ENCODE measurements around the gene BICC1.

The BICC1 gene

DNA sequence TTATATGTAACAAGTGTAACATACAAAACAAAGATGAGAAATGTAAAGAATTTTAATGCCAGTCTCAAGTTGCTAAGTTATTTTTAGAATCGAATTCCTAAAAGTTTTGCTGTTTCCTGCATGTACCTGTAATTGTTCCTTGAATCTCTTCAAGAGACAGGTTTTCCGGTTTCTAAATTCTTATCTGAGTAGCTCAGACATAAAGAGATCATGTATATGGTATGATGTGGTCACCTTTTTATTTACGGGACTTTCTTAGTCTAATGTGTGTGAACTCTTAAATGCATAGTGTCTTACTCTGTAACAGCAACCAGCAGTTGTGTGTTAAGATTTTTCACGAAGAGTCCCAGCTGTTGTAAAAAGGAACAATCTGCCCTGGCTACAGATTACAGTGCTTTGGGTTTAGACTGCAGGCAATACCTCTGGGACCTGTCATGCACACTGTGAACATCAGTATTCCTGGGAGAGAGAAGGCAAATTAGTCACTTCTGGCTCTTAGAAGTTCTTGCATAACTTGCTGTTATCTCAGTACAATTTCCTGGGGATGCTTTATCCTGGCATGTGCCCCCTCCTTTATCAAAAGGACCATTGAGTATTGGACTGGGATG, 263.4 kb downstream of the BICC1 start:
- no peak for TF ChIP-seq EZH2 (IDR thresholded peaks at IDR 0.05; ENCODE audit: borderline replicate concordance, low read length)
- TF ChIP-seq, protein P1, sequence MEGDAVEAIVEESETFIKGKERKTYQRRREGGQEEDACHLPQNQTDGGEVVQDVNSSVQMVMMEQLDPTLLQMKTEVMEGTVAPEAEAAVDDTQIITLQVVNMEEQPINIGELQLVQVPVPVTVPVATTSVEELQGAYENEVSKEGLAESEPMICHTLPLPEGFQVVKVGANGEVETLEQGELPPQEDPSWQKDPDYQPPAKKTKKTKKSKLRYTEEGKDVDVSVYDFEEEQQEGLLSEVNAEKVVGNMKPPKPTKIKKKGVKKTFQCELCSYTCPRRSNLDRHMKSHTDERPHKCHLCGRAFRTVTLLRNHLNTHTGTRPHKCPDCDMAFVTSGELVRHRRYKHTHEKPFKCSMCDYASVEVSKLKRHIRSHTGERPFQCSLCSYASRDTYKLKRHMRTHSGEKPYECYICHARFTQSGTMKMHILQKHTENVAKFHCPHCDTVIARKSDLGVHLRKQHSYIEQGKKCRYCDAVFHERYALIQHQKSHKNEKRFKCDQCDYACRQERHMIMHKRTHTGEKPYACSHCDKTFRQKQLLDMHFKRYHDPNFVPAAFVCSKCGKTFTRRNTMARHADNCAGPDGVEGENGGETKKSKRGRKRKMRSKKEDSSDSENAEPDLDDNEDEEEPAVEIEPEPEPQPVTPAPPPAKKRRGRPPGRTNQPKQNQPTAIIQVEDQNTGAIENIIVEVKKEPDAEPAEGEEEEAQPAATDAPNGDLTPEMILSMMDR (IDR thresholded peaks at IDR 0.05; ENCODE audit: low read length), result no peak
- Histone ChIP-seq H3K36me3 (ENCODE audit: insufficient read depth, low read length) (no peaks in the 10 kb centered on the region), H3K9me2 (ENCODE audit: low read depth, low read length) (no peaks in the 10 kb centered on the region), H3K4me2 (ENCODE audit: low read length) (no peak overlapping the region), H3K27me3 (ENCODE audit: insufficient read depth, low read length) (no peaks in the 10 kb centered on the region), H3K79me2 (ENCODE audit: insufficient read depth, low read length) (no peaks in the 10 kb centered on the region), H3F3A (ENCODE audit: insufficient read depth, low read length) (no peaks in the 10 kb centered on the region), H3K27ac (ENCODE audit: low read depth, low read length, poor library complexity, severe bottlenecking) (no peak overlapping the region), H3K4me1 (ENCODE audit: insufficient read depth, low read length, severe bottlenecking) (no peaks in the 10 kb centered on the region), H3K9ac (ENCODE audit: low read length) (no peak overlapping the region), H3K4me3 (ENCODE audit: low read depth, low read length, poor library complexity, severe bottlenecking) (no peak overlapping the region), H3K9me3 (ENCODE audit: low read length) (no peaks in the 10 kb centered on the region), H2AFZ (ENCODE audit: low read length) (no peak overlapping the region), H4K20me1 (ENCODE audit: insufficient read depth, low read length) (no peaks in the 10 kb centered on the region)

DNA sequence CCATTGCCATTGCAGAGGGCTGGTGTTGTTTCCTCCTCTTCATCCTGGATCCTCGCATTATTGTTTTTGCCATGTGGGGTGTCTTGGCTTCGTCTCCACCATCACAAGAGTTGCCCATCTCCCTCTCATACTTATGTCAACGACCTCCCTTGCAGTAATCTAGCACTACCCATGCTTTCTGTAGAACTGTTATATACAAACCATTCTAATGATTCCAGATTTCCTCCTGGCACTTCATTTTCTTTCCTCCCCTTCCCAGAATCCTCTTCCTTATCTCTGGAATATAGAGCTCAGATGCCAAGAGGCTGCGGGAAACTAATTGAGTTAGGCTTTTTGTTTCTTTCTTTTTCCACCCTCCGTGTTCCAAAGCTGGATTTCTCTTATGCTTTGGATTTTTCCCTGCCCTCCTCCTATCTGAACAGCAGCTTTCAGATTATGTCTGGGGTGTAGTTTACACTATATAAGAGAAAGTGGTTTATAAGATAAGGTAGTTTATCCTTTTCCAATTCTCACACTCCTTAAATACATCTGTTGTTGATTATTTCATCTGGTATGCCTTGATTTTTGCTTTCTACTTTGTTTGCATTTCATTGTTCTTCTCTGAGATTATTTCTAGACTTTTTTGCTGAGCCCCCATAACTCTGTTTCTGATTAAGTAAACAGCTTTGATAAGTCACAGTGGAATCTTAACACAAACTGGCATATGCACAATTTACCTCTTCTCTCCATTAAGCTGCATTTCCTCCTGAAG, 264.1 kb downstream of the BICC1 start:
- Histone ChIP-seq H3K4me3 (ENCODE audit: low read depth, low read length, poor library complexity, severe bottlenecking) (no peak overlapping the region), H3K79me2 (ENCODE audit: insufficient read depth, low read length) (no peaks in the 10 kb centered on the region), H2AFZ (ENCODE audit: low read length) (no peak overlapping the region), H3K9ac (ENCODE audit: low read length) (no peak overlapping the region), H3K36me3 (ENCODE audit: insufficient read depth, low read length) (no peaks in the 10 kb centered on the region), H4K20me1 (ENCODE audit: insufficient read depth, low read length) (no peaks in the 10 kb centered on the region), H3F3A (ENCODE audit: insufficient read depth, low read length) (no peaks in the 10 kb centered on the region), H3K4me2 (ENCODE audit: low read length) (no peak overlapping the region), H3K9me3 (ENCODE audit: low read length) (no peaks in the 10 kb centered on the region), H3K27ac (ENCODE audit: low read depth, low read length, poor library complexity, severe bottlenecking) (no peak overlapping the region), H3K4me1 (ENCODE audit: insufficient read depth, low read length, severe bottlenecking) (no peaks in the 10 kb centered on the region), H3K9me2 (ENCODE audit: low read depth, low read length) (no peaks in the 10 kb centered on the region), H3K27me3 (ENCODE audit: insufficient read depth, low read length) (no peaks in the 10 kb centered on the region)
- TF ChIP-seq EZH2 (IDR thresholded peaks at IDR 0.05; ENCODE audit: borderline replicate concordance, low read length), result no peak
- TF ChIP-seq, protein P1 (IDR thresholded peaks at IDR 0.05; ENCODE audit: low read length), result no peak

DNA sequence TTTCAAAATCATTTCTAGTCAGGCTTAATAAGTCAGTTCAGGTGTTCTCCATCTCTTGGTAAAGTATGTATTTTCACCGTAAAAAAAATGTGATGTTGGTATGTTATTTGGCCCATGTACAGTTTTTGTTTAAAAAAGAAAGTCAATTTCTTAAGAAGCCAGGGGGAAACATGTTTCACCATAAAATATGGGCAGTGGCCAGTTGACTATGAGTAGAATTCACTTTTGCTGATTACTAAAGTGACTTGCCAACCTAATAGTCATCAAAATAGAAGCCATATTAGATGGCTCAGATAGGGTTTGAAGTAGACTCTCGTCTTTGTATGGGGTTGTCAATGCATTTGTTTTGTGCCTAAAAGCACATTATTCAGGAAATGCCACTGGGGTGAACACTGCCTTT, 266.3 kb downstream of the BICC1 start:
- H3K4me3 ChIP-seq (ENCODE audit: low read depth, low read length, poor library complexity, severe bottlenecking), result no peak overlapping the region
- no peaks in the 10 kb centered on the region for H3K4me1 ChIP-seq (ENCODE audit: insufficient read depth, low read length, severe bottlenecking)
- no peaks in the 10 kb centered on the region for H3K79me2 ChIP-seq (ENCODE audit: insufficient read depth, low read length)
- H3K9me2 ChIP-seq (ENCODE audit: low read depth, low read length), result no peaks in the 10 kb centered on the region
- no peaks in the 10 kb centered on the region for H3F3A ChIP-seq (ENCODE audit: insufficient read depth, low read length)
- no peak overlapping the region for H3K27ac ChIP-seq (ENCODE audit: low read depth, low read length, poor library complexity, severe bottlenecking)
- H3K36me3 ChIP-seq (ENCODE audit: insufficient read depth, low read length), result no peaks in the 10 kb centered on the region
- H3K9me3 ChIP-seq (ENCODE audit: low read length), result no peaks in the 10 kb centered on the region
- H4K20me1 ChIP-seq (ENCODE audit: insufficient read depth, low read length), result no peaks in the 10 kb centered on the region
- H3K9ac ChIP-seq (ENCODE audit: low read length), result no peak overlapping the region
- H3K4me2 ChIP-seq (ENCODE audit: low read length), result no peak overlapping the region
- no peaks in the 10 kb centered on the region for H3K27me3 ChIP-seq (ENCODE audit: insufficient read depth, low read length)
- H2AFZ ChIP-seq (ENCODE audit: low read length), result no peak overlapping the region
- TF ChIP-seq, protein P1 (IDR thresholded peaks at IDR 0.05; ENCODE audit: low read length), result no peak
- no peak for TF ChIP-seq EZH2 (IDR thresholded peaks at IDR 0.05; ENCODE audit: borderline replicate concordance, low read length)

All from OCI-LY1 (cell line).